Vagina (tissue), 2 donors: ENCODE measurements around the gene TP53I13. TPM values are rescaled to one million over a fixed set of nuclear protein-coding genes. Genes with fewer than 3 reads are reported as not detected.

Source experiments
- DNase-seq, 2 donors: peaks; one replicate each; pipeline ENCODE4 v3.0.0-alpha.2; 2017; ENCODE audit errors: extremely low spot score in 2 of 2
- H3K27ac ChIP-seq: fragments of 200-600 bp; sonication (generic); one replicate; pipeline ENCODE4 v1.5.1; 2019
- H3K27me3 ChIP-seq: fragments of 200-600 bp; sonication (generic); one replicate; pipeline ENCODE4 v1.5.1; 2019
- H3K36me3 ChIP-seq, 2 donors: fragments of 200-600 bp; sonication (generic); one replicate each; pipeline ENCODE4 v1.5.1; 2017 to 2019
- H3K4me1 ChIP-seq: fragments of 200-600 bp; sonication (generic); one replicate; pipeline ENCODE4 v1.5.1; 2019
- H3K4me3 ChIP-seq, 2 donors: fragments of 200-600 bp; sonication (generic); 1 replicate in 1 of 2; 2 replicates in 1 of 2; pipeline ENCODE4 v1.5.1; 2016 to 2019
- H3K9me3 ChIP-seq: fragments of 200-600 bp; sonication (generic); one replicate; pipeline ENCODE4 v1.5.1; 2019
- POLR2A ChIP-seq, 2 donors: fragments of 450-650 bp; IDR thresholded peaks; one replicate each; pipeline ENCODE4 v1.6.1; 2017; ENCODE audit warnings: antibody characterized with exemption in 2 of 2, mild to moderate bottlenecking in 2 of 2, moderate library complexity in 2 of 2
- POLR2AphosphoS5 ChIP-seq, 2 donors: sonication (generic); formaldehyde crosslinking; IDR thresholded peaks; one replicate each; pipeline ENCODE4 v1.9.0; 2017; ENCODE audit warnings: antibody characterized with exemption in 2 of 2, mild to moderate bottlenecking in 2 of 2, low read depth in 1 of 2; ENCODE audit not compliant: insufficient read depth in 1 of 2
- intact Hi-C: fragments of 100-400 bp; cut with DNase I; formaldehyde crosslinking; loops from one replicate; pipeline ENCODE4 v1.15.1; 2023
- total RNA-seq: library from RNA; depleted of rRNA; stranded (reverse); fragments of >200 nt; gene quantifications from one replicate; pipeline ENCODE4 v1.2.3, GENCODE V29; 2016
- TF ChIP-seq, protein P1 (sequence below), 3 experiments: fragments of 450-650 bp in 2 of 3; fragments of 200-600 bp in 1 of 3; sonication (generic) in 1 of 3; IDR thresholded peaks; one replicate each; pipeline ENCODE4 v1.5.1; 2017 to 2019; ENCODE audit warnings: antibody characterized with exemption in 3 of 3, mild to moderate bottlenecking in 2 of 3, moderate library complexity in 2 of 3

The TP53I13 gene
- total RNA-seq, 1 donor from 2014 or later = 61.1 TPM

DNA sequence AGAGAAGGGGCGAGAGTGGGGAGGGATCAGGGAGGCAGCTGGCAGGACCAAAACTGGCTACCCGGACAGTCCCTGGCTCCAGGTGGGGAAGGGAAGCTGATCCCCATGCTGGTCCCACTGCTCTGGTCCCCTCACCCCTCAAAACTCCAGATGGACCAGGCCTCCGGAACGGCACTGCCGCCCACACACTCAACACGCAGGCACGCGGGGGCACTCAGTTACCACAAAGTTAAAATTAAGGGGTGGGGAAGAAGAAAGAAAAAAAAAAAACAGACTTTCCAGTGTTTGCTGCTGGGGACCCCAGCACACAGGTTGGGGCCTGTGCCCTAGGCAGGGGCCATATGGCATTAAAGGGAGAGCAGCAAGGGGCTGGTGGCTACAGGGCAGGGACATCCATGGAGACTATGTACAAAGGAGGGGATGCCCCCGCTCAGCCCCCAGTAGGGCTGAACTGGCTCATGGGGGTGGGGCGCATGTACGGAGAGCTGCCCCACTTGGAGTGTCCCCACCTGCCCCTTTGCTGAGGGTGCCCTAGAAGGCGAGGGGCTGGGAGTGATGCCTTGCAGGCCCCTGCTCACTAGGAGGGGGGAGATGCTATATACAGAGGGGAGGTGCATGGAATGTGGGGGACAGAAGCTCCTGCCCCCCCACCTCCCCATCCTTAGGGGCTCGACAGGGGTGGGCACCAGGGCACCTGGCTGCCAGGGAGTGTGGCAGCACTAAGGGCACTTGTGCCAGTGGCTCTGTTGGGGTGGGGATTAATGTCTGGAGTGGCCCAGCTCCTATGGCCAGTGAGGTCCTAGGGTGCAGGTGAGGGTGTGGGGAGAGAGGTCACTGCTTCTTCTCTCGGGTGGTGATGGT is 5.6 kb downstream of the TP53I13 start:
- H3K36me3 ChIP-seq = peaks cover 0 to 34% of the 10 kb centered on the region in 2 donors
- no peak for DNase-seq
- TF ChIP-seq, protein P1, sequence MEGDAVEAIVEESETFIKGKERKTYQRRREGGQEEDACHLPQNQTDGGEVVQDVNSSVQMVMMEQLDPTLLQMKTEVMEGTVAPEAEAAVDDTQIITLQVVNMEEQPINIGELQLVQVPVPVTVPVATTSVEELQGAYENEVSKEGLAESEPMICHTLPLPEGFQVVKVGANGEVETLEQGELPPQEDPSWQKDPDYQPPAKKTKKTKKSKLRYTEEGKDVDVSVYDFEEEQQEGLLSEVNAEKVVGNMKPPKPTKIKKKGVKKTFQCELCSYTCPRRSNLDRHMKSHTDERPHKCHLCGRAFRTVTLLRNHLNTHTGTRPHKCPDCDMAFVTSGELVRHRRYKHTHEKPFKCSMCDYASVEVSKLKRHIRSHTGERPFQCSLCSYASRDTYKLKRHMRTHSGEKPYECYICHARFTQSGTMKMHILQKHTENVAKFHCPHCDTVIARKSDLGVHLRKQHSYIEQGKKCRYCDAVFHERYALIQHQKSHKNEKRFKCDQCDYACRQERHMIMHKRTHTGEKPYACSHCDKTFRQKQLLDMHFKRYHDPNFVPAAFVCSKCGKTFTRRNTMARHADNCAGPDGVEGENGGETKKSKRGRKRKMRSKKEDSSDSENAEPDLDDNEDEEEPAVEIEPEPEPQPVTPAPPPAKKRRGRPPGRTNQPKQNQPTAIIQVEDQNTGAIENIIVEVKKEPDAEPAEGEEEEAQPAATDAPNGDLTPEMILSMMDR (IDR thresholded peaks at IDR 0.05) = no peak
- TF ChIP-seq POLR2AphosphoS5 (IDR thresholded peaks at IDR 0.05; ENCODE audit: insufficient read depth in 1 of 2, low read depth in 1 of 2) = peak in 1 of 2 donors; percentile 9
- no peak for TF ChIP-seq POLR2A (IDR thresholded peaks at IDR 0.05)

DNA sequence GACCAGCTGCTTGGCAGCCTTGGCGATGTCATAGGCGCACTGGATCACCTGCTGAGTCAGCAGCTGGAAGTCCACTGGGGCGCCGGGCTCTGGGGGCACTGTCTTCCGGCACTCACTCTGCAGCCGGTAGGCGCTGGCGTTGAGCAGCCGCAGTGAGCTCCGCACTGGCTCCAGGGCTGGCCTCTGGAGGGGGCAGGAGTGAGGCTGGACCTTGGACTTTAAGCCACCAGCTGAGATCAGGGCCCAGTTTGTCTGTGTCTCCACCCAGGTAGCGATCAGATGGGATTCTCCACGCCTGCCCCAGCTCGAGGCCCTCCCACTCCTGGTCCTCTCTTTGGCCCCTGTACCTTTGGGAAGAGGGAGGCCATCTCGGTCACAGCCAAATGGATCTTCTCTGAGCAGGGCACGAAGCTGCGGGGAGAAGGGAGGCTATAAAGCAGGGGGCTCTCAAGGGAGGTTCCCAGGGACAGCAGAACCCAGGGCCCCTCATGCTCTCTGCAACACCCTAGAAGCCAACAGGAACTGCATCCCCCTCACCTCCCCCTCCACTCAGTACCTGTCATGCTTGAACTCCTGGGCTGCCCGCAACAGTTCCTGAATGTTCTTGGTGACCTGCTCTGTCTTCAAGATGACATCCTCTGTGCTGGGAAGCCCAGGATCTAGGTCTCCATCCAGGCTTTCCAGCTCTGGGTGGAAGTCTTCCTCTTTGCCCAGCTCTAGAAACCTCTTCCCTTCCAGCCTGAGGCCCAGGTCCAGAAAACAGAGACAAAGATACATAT is 6.4 kb downstream of the TP53I13 start:
- intact Hi-C loops = loop anchor here (5.0 kb wide), 1 partner anchor 212 kb away; no protein-coding TSS in a partner anchor
- Histone ChIP-seq H3K9me3 (no peaks in the 10 kb centered on the region), H3K4me3 (no peak overlapping the region), H3K36me3 (peaks cover 0 to 34% of the 10 kb centered on the region in 2 donors), H3K27me3 (no peaks in the 10 kb centered on the region), H3K4me1 (peaks cover 45% of the 10 kb centered on the region), H3K27ac (no peak overlapping the region)
- no peak for DNase-seq
- TF ChIP-seq POLR2A (IDR thresholded peaks at IDR 0.05) = no peak

More for the DNA sequence above, 5.6 kb downstream of the TP53I13 start:
- Histone ChIP-seq H3K9me3 (no peaks in the 10 kb centered on the region), H3K4me1 (peaks cover 53% of the 10 kb centered on the region), H3K4me3 (no peak overlapping the region), H3K27ac (no peak overlapping the region), H3K27me3 (no peaks in the 10 kb centered on the region)
- intact Hi-C loops = no loop called here

DNA sequence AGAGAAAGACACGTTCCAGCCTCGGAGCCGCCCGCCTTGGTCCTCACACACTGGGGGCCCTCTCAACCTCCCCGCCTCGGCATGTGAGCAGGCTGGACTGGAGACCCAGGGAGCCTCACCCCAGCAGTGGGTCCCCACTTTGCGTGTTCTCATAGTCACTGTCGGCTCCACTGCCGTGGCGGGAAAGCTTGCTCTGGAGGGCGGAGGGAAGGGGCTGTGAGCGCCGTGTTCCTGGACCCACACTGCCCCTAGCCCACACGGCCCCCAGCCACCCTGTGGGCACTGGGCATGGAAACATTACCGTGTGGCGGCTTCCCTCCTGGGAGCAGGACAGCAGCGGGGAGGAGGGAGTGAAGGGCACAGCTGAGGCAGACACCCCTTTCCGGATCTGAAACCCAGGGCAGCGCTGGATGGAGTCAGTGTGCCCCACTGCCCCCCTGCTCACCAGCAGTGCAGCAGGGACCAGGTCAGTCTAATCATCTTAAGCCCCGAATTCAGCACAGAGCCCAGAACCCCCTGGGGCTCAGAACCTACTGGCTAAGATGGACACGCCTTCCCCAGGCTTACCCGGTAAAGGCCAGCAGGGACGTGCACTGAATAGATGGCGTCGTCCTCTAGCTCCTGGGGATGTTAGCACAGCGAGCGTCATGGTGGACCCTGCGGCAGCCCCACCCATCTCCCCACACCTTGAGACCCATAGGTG is 7.2 kb downstream of the TP53I13 start:
- peaks cover 44% of the 10 kb centered on the region for H3K4me1 ChIP-seq
- H3K9me3 ChIP-seq = no peaks in the 10 kb centered on the region
- intact Hi-C loops = loop anchor here (5.0 kb wide), 1 partner anchor 212 kb away; no protein-coding TSS in a partner anchor
- H3K4me3 ChIP-seq = no peak overlapping the region
- no peak for DNase-seq
- no peak overlapping the region for H3K27ac ChIP-seq
- H3K36me3 ChIP-seq = peaks cover 0 to 34% of the 10 kb centered on the region in 2 donors
- TF ChIP-seq POLR2A (IDR thresholded peaks at IDR 0.05) (no peak), POLR2AphosphoS5 (IDR thresholded peaks at IDR 0.05; ENCODE audit: insufficient read depth in 1 of 2, low read depth in 1 of 2) (no peak)
- TF ChIP-seq, protein P1 (IDR thresholded peaks at IDR 0.05) = no peak
- no peaks in the 10 kb centered on the region for H3K27me3 ChIP-seq

DNA sequence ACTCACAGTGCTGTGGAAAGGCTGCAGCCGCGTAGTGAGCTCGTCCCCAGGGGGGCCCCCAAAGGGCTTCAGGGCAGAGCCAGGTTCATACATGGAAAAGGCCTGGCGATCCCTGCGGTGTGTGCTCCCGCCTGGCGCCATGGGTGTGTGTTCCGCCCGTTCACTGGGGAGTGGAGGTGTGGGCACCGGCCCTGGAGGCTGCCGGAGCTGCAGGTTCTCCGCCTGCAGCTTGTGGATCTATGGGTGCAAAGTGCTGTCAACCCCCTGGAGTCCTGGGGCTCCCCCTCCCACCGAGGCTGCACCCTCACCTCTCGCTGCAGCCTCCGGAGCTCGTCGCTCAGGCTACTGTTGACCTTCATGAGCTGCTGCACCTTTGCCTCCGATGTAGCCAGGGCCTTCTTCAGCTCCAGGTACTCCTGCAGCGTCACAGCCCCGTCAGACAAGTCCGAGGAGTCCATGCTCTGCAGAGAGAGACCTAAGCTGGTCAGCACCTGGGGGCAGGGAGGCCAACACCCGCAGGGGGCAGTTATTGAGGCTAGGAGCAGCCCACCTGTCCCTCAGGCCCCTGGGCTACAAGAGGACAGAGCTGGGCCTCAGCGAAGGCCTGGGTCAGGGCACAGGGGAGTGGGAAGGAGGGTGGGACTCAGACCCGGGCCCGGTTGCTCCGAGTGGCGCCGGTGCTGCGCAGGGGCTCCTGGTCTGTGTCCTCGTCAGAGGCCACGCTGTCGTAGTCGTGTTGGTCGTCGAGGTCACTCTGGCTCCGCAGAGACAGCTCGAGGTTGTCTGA is 7.9 kb downstream of the TP53I13 start:
- no peak overlapping the region for H3K4me3 ChIP-seq
- H3K4me1 ChIP-seq = peaks cover 47% of the 10 kb centered on the region
- no peak overlapping the region for H3K27ac ChIP-seq
- H3K27me3 ChIP-seq = no peaks in the 10 kb centered on the region
- intact Hi-C loops = loop anchor here (5.0 kb wide), 1 partner anchor 211 kb away; no protein-coding TSS in a partner anchor
- H3K9me3 ChIP-seq = no peaks in the 10 kb centered on the region
- no peak for DNase-seq
- H3K36me3 ChIP-seq = peaks cover 0 to 34% of the 10 kb centered on the region in 2 donors
- TF ChIP-seq, protein P1 (IDR thresholded peaks at IDR 0.05) = no peak
- TF ChIP-seq POLR2AphosphoS5 (IDR thresholded peaks at IDR 0.05; ENCODE audit: insufficient read depth in 1 of 2, low read depth in 1 of 2) (no peak), POLR2A (IDR thresholded peaks at IDR 0.05) (no peak)
